Peyer's patch (tissue), 4 donors: Measurements from ENCODE around the gene C11orf91. TPM values are rescaled to one million over a fixed set of nuclear protein-coding genes. Genes with fewer than 3 reads are reported as not detected.

Source experiments
- DNase-seq, 3 donors: peaks; one replicate each; pipeline ENCODE4 v3.0.0-alpha.2; 2017 to 2019
- H3K27ac ChIP-seq, 4 donors: fragments of 200-600 bp; sonication (generic); one replicate each; pipeline ENCODE4 v1.5.1; 2016 to 2019
- H3K27me3 ChIP-seq, 2 donors: fragments of 200-600 bp; sonication (generic); one replicate each; pipeline ENCODE4 v1.5.1; 2019
- H3K36me3 ChIP-seq, 3 donors: fragments of 200-600 bp; sonication (generic); one replicate each; pipeline ENCODE4 v1.5.1; 2016 to 2019
- H3K4me1 ChIP-seq, 4 donors: fragments of 200-600 bp; sonication (generic); one replicate each; pipeline ENCODE4 v1.5.1; 2016 to 2019
- H3K4me3 ChIP-seq, 4 donors: fragments of 200-600 bp; sonication (generic); 1 replicate in 3 of 4; 2 replicates in 1 of 4; pipeline ENCODE4 v1.5.1; 2016 to 2019; ENCODE audit warnings: mild to moderate bottlenecking in 1 of 4
- H3K9me3 ChIP-seq, 4 donors: fragments of 200-600 bp; sonication (generic); one replicate each; pipeline ENCODE4 v1.5.1; 2016 to 2019; ENCODE audit warnings: mild to moderate bottlenecking in 1 of 4
- POLR2A ChIP-seq, 2 donors: fragments of 450-650 bp; IDR thresholded peaks; one replicate each; pipeline ENCODE4 v1.5.1; 2017; ENCODE audit warnings: antibody characterized with exemption in 2 of 2, mild to moderate bottlenecking in 2 of 2, moderate library complexity in 2 of 2
- total RNA-seq, 4 donors: library from RNA; depleted of rRNA; stranded (reverse); fragments of >200 nt; gene quantifications; one replicate each; pipeline ENCODE4 v1.1.0, GENCODE V29; 2016
- TF ChIP-seq, protein P1 (sequence below), 6 experiments: fragments of 450-650 bp in 4 of 6; fragments of 200-600 bp in 2 of 6; sonication (generic) in 1 of 6; IDR thresholded peaks; one replicate each; pipeline ENCODE4 v1.5.1; 2017 to 2019; ENCODE audit warnings: antibody characterized with exemption in 6 of 6, mild to moderate bottlenecking in 3 of 6, moderate library complexity in 1 of 6

Gene C11orf91
- total RNA-seq, 4 donors from 2014 or later: not detected

DNA sequence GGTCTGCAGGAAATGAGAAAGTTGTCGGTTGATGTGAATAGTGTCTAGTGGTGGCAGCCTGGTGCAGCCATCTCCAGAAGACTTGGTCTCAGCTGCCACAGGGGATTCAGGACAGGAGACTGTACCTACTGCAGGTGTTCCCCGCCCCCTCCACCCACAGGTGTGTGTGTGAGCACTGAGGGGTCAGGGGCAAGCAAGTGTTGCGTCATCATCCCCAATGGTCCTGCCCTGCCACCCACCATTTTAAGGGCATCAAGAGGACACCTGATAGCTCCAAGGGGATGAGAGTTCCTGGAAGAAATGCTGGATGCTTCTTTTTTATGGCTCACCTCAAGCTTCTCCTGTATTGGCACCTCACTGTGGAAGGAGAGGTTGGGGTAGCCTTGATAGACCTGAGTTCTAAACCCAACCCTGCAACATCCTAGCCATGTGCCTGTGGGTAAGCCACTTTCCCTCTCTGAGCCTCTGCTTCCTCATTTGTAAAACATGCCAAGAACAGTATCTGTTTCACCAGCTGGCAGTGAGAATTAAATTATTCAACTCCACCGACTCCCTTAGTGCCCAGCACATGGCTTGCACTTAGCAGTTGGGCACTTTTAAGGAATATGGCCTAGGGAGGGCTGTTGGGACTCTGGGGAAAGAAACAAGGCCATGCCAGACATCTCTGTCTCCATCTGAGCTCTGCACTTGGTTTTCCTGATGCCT, 6.1 kb downstream of the C11orf91 start:
- peaks cover 0 to 20% (median 3%) of the 10 kb centered on the region in 4 donors for H3K4me1 ChIP-seq
- H3K27me3 ChIP-seq: no peaks in the 10 kb centered on the region
- no peaks in the 10 kb centered on the region for H3K36me3 ChIP-seq
- no peaks in the 10 kb centered on the region for H3K9me3 ChIP-seq
- TF ChIP-seq POLR2A (IDR thresholded peaks at IDR 0.05): no peak
- TF ChIP-seq, protein P1, sequence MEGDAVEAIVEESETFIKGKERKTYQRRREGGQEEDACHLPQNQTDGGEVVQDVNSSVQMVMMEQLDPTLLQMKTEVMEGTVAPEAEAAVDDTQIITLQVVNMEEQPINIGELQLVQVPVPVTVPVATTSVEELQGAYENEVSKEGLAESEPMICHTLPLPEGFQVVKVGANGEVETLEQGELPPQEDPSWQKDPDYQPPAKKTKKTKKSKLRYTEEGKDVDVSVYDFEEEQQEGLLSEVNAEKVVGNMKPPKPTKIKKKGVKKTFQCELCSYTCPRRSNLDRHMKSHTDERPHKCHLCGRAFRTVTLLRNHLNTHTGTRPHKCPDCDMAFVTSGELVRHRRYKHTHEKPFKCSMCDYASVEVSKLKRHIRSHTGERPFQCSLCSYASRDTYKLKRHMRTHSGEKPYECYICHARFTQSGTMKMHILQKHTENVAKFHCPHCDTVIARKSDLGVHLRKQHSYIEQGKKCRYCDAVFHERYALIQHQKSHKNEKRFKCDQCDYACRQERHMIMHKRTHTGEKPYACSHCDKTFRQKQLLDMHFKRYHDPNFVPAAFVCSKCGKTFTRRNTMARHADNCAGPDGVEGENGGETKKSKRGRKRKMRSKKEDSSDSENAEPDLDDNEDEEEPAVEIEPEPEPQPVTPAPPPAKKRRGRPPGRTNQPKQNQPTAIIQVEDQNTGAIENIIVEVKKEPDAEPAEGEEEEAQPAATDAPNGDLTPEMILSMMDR (IDR thresholded peaks at IDR 0.05): no peak
- no peak overlapping the region for H3K27ac ChIP-seq
- no peak overlapping the region for H3K4me3 ChIP-seq
- DNase-seq: no peak

DNA sequence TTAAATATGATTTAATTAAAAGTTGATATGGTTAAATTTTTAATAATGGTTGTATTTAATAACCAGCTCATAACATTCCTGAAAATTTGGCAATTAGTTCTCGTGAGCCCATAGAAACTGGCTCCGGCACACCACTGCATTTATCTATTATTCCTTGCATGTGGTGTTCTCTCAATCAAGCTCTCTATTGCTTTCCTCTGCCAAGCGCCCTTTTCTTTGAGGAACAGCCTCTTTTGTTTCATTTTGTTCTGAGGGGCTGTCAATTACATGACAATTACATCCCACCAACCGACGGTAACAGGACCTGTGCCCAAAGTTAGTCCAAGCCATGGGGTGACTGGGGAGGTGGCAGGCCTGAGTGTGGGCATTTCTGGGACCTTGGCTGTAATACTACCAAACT, 8.1 kb downstream of the C11orf91 start:
- TF ChIP-seq, protein P1 (IDR thresholded peaks at IDR 0.05): no peak
- TF ChIP-seq POLR2A (IDR thresholded peaks at IDR 0.05): no peak
- no peaks in the 10 kb centered on the region for H3K27me3 ChIP-seq
- peaks cover 0 to 20% (median 3%) of the 10 kb centered on the region in 4 donors for H3K4me1 ChIP-seq
- no peaks in the 10 kb centered on the region for H3K9me3 ChIP-seq
- H3K4me3 ChIP-seq: no peak overlapping the region
- H3K36me3 ChIP-seq: no peaks in the 10 kb centered on the region
- peak overlapping the region in 3 of 4 donors; percentile 11 to 83 (median 68) for H3K27ac ChIP-seq
- DNase-seq: no peak

DNA sequence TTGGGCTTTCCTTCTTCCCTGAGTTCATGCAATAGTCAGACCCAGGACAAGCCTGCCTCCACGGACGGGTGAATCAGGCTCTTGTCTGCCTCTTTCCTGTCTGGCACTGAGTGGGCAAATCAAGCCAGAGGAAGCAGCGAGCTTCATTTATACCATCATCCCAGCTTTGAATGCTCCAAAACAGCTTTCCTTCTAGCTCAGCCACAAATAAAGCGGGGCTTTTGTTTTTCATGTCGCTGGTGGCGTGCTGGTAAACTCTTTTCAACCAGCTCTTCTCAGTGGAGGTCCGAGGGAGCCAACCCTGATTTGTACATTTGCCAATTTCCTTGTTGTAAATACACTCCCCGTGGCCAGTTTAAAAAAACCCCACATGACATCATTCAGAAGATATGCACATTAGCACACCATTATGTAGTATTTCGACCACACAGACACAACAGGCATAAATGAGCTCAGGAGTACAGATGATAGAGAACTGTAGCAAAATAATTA, 8.6 kb downstream of the C11orf91 start:
- peak in 1 of 3 donors; percentile 63 for DNase-seq
- Histone ChIP-seq H3K27ac (peak overlapping the region; percentile 23 to 83 (median 50)), H3K36me3 (no peaks in the 10 kb centered on the region), H3K27me3 (no peaks in the 10 kb centered on the region), H3K4me1 (peaks cover 0 to 20% (median 3%) of the 10 kb centered on the region in 4 donors), H3K9me3 (no peaks in the 10 kb centered on the region), H3K4me3 (peak overlapping the region in 1 of 4 donors; percentile 18)
- TF ChIP-seq, protein P1 (IDR thresholded peaks at IDR 0.05): no peak
- TF ChIP-seq POLR2A (IDR thresholded peaks at IDR 0.05): no peak

DNA sequence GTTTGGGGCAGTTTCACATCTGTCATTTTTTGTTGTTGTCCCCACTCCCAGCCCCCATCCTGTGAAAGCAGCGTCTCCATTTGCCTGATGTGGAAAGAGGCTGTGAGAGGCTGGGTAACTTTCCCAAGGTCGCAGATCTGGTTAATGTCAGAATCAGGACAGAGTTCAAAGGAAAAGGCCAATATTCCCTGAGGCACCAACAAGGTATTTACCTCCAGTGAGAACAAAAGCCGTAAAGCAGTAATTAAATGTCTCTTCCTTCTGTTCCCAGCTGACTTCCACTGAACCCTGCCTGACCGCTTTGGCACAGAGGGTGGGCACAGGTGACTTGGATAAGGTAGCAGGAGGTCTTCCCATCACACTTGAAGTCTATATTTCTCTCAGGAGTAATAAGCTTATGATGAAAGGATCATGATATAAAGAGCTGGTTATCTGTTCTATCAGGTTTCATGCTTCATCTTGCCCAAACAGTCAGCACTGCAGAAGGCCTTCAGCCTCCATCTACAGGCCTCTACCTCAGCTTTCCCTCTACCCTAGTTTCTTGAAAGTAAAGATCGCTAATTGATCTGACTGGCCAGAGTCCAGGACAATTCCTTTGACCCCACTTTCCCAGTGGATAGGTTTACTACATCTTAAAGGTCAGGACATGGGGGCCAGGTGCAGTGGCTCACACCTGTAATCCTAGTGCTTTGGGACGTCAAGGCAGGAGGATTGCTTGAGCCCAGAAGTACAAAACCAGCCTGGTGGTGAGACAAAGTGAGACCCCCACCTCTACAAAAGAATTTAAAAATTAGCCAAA, 9.4 kb downstream of the C11orf91 start:
- peak in 1 of 3 donors; percentile 55 for DNase-seq
- Histone ChIP-seq H3K4me1 (peaks cover 0 to 20% (median 3%) of the 10 kb centered on the region in 4 donors), H3K4me3 (no peak overlapping the region), H3K27ac (peak overlapping the region; percentile 23 to 83 (median 50)), H3K9me3 (no peaks in the 10 kb centered on the region), H3K36me3 (no peaks in the 10 kb centered on the region), H3K27me3 (no peaks in the 10 kb centered on the region)
- TF ChIP-seq POLR2A (IDR thresholded peaks at IDR 0.05): no peak
- TF ChIP-seq, protein P1 (IDR thresholded peaks at IDR 0.05): no peak

DNA sequence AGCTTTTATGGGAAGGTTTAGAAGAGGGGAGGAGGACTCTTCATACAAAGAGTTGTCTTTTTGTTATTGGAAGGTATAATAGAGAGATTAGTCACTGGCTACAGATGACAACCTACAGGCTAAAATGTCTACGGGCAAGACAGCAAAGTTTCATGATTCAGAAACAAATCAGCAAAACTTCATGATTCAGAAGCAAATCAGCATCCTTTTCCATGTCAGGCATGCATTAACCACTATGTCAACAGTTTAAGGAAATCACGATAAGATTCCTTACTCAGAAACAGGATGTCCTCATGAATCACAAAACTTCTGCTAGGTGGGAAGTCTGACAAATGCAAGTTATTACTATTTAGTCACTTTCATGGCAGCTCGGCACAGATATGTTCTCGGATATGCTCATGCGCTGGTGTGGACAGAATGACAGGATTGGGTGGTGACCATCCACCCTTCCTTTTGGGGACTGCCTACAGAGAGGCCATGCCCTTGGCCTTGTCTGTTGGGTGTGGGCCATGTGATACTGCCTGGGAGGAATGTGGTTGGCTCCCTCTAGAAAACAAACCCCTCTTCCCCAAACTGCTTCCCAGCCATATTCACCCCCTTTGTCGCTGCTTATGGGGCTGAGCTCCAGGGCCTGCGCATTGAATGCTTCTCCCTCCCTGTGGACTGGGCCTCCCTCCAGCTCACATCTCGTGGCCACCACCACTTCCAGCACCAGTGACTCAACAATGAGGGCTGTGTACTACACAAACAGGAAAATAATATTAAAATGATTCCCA, 10.1 kb downstream of the C11orf91 start:
- no peak overlapping the region for H3K4me3 ChIP-seq
- DNase-seq: peak in 1 of 3 donors; percentile 58
- H3K36me3 ChIP-seq: no peaks in the 10 kb centered on the region
- TF ChIP-seq, protein P1 (IDR thresholded peaks at IDR 0.05): no peak
- no peak for TF ChIP-seq POLR2A (IDR thresholded peaks at IDR 0.05)
- no peaks in the 10 kb centered on the region for H3K27me3 ChIP-seq
- peaks cover 0 to 20% (median 3%) of the 10 kb centered on the region in 4 donors for H3K4me1 ChIP-seq
- peak overlapping the region; percentile 11 to 83 (median 48) for H3K27ac ChIP-seq
- H3K9me3 ChIP-seq: no peaks in the 10 kb centered on the region
